HepG2 (cell line): ENCODE measurements around the gene KCNE2. TPM values are rescaled to one million over a fixed set of nuclear protein-coding genes. Genes with fewer than 3 reads are reported as not detected.

Experiments used
- ARHGAP35 ChIP-seq: sonication (generic); formaldehyde crosslinking; IDR thresholded peaks from 2 replicates; pipeline ENCODE4 v1.9.0; 2022; ENCODE audit warnings: mild to moderate bottlenecking, inconsistent platforms, moderate library complexity, missing genetic modification reagents, borderline replicate concordance
- ARID4A ChIP-seq: sonication (generic); formaldehyde crosslinking; IDR thresholded peaks from 2 replicates; pipeline ENCODE4 v1.5.0; 2020; ENCODE audit warnings: mild to moderate bottlenecking, missing genetic modification reagents, borderline replicate concordance
- BRCA1 ChIP-seq: sonication (generic); formaldehyde crosslinking; IDR thresholded peaks from 2 replicates; pipeline ENCODE4 v1.4.0; 2020; ENCODE audit warnings: missing genetic modification reagents
- CC2D1A ChIP-seq: sonication (generic); formaldehyde crosslinking; IDR thresholded peaks from 2 replicates; pipeline ENCODE4 v1.8.1; 2023; ENCODE audit warnings: mild to moderate bottlenecking, missing genetic modification reagents
- CTCF ChIP-seq: sonication (generic); formaldehyde crosslinking; IDR thresholded peaks from 2 replicates; pipeline ENCODE4 v1.5.0; 2020; ENCODE audit warnings: mild to moderate bottlenecking, missing genetic modification reagents, moderate library complexity
- DRAP1 ChIP-seq: IDR thresholded peaks from 2 replicates; pipeline ENCODE4 v1.6.1; 2016; ENCODE audit warnings: missing genetic modification reagents, missing compliant biosample characterization
- ELF3 ChIP-seq: IDR thresholded peaks from 2 replicates; pipeline ENCODE4 v1.6.1; 2016; ENCODE audit warnings: missing genetic modification reagents, missing compliant biosample characterization
- FIP1L1 ChIP-seq: fragments of 200-400 bp; formaldehyde crosslinking; IDR thresholded peaks from 2 replicates; pipeline ENCODE4 v1.6.1; 2018; ENCODE audit warnings: low read depth, mild to moderate bottlenecking, low read length, moderate library complexity, borderline replicate concordance; ENCODE audit not compliant: insufficient read depth
- FOXA3 ChIP-seq: IDR thresholded peaks from 2 replicates; pipeline ENCODE4 v1.6.1; 2016; ENCODE audit warnings: missing genetic modification reagents, missing compliant biosample characterization
- KMT2B ChIP-seq: IDR thresholded peaks from 2 replicates; pipeline ENCODE4 v1.6.1; 2016; ENCODE audit warnings: missing genetic modification reagents, missing compliant biosample characterization
- NCOA5 ChIP-seq: sonication (generic); formaldehyde crosslinking; IDR thresholded peaks from 2 replicates; pipeline ENCODE4 v1.4.0; 2020; ENCODE audit warnings: missing genetic modification reagents
- NFRKB ChIP-seq: fragments of 450-650 bp; IDR thresholded peaks from 2 replicates; pipeline ENCODE4 v1.6.1; 2017
- PRMT3 ChIP-seq: sonication (generic); formaldehyde crosslinking; IDR thresholded peaks from 2 replicates; pipeline ENCODE4 v1.8.1; 2022; ENCODE audit warnings: low read depth, mild to moderate bottlenecking, moderate library complexity, missing genetic modification reagents, borderline replicate concordance
- RAD51 ChIP-seq: fragments of 450-650 bp; IDR thresholded peaks from 2 replicates; pipeline ENCODE4 v1.6.1; 2016; ENCODE audit warnings: borderline replicate concordance
- TBX3 ChIP-seq: fragments of 450-650 bp; IDR thresholded peaks from 2 replicates; pipeline ENCODE4 v1.6.1; 2017; ENCODE audit warnings: antibody characterized with exemption, mild to moderate bottlenecking, inconsistent platforms, borderline replicate concordance
- TCF7 ChIP-seq: sonication (generic); IDR thresholded peaks from 2 replicates; pipeline ENCODE4 v1.6.1; 2016; ENCODE audit warnings: antibody characterized with exemption, low read depth
- ZBTB42 ChIP-seq: sonication (generic); formaldehyde crosslinking; IDR thresholded peaks from 2 replicates; pipeline ENCODE4 v1.5.0; 2020; ENCODE audit warnings: mild to moderate bottlenecking, missing genetic modification reagents
- ZC3H13 ChIP-seq: sonication (generic); formaldehyde crosslinking; IDR thresholded peaks from 2 replicates; pipeline ENCODE4 v1.8.1; 2023; ENCODE audit warnings: mild to moderate bottlenecking, missing genetic modification reagents, moderate library complexity
- ZFP36L1 ChIP-seq: sonication (generic); formaldehyde crosslinking; IDR thresholded peaks from 2 replicates; pipeline ENCODE4 v1.8.0; 2022; ENCODE audit warnings: mild to moderate bottlenecking, missing genetic modification reagents, moderate library complexity
- ZNF121 ChIP-seq: sonication (generic); formaldehyde crosslinking; IDR thresholded peaks from 2 replicates; pipeline ENCODE4 v1.5.0; 2020; ENCODE audit warnings: mild to moderate bottlenecking, missing genetic modification reagents
- ZNF224 ChIP-seq: sonication (generic); formaldehyde crosslinking; IDR thresholded peaks from 2 replicates; pipeline ENCODE4 v1.5.0; 2020; ENCODE audit warnings: mild to moderate bottlenecking, missing genetic modification reagents
- ZNF337 ChIP-seq: sonication (generic); formaldehyde crosslinking; IDR thresholded peaks from 2 replicates; pipeline ENCODE4 v1.5.1; 2020; ENCODE audit warnings: missing genetic modification reagents, low read depth, mild to moderate bottlenecking, borderline replicate concordance
- ZNF468 ChIP-seq: sonication (generic); formaldehyde crosslinking; IDR thresholded peaks from 2 replicates; pipeline ENCODE4 v1.8.0; 2022; ENCODE audit warnings: mild to moderate bottlenecking, moderate library complexity, missing genetic modification reagents
- ZNF597 ChIP-seq: sonication (generic); formaldehyde crosslinking; IDR thresholded peaks from 2 replicates; pipeline ENCODE4 v1.5.0; 2020; ENCODE audit warnings: missing genetic modification reagents
- ZNF776 ChIP-seq: sonication (generic); formaldehyde crosslinking; IDR thresholded peaks from 2 replicates; pipeline ENCODE4 v1.4.0; 2020; ENCODE audit warnings: mild to moderate bottlenecking, missing genetic modification reagents
- ZNF816 ChIP-seq: sonication (generic); formaldehyde crosslinking; IDR thresholded peaks from 2 replicates; pipeline ENCODE4 v1.8.0; 2022; ENCODE audit warnings: missing genetic modification reagents, mild to moderate bottlenecking, borderline replicate concordance
- polyA plus RNA-seq, 8 experiments: library from polyadenylated mRNA; depleted of rRNA in 3 of 8; stranded (reverse) in 7 of 8; unstranded in 1 of 8; fragments of >200 nt; fragmentation: Illumina TruSeq in 4 of 8; extraction: Trizol in 4 of 8; gene quantifications; 2 replicates each; pipeline versions ENCODE4 v1.2.1 to v1.2.3, GENCODE V29; 2011 to 2016; ENCODE audit warnings: low read depth in 4 of 8, missing spikeins in 1 of 8, mixed read lengths in 1 of 8; ENCODE audit not compliant: insufficient read depth in 1 of 8
- total RNA-seq, 5 experiments: library from RNA; depleted of rRNA; stranded (reverse); fragments of >200 nt; fragmentation: Illumina TruSeq; extraction: Trizol; gene quantifications; 2 replicates each; pipeline ENCODE4 v1.2.3, GENCODE V29; 2016; ENCODE audit warnings: low read depth in 1 of 5

Gene KCNE2
- total and polyA plus RNA-seq, 2 of the 13 experiments (the other 11 are each of a cell fraction or from before 2014, with no cell fraction given): not detected

DNA sequence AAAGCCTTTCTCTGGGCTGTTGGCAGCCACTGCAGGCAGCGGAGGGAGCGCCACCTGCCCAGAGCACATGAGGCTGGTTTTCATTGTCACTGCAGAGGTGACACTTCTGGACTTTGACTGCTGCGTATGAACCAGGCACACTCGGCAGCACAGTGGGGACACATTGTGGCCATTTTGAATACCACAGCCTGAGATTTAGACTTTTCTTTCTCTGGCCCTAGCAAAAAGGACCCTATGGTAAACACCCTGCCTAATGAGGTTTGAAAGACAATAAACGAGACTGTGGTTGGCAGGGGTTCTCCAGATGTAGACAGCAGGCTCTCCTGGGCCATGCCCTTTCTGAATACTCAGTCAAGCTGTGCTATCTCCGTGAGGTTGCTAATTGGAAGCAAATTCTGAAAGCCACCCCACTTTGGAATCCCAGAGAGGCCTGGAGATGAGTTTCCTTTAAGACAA lies 12.0 kb upstream of the KCNE2 start (continued):
- TF ChIP-seq CTCF (CRISPR knock-in tag) (peak; percentile 93), CC2D1A (no peak), ARHGAP35 (no peak), ZNF816 (CRISPR knock-in tag) (no peak), TBX3 (no peak; the same call in 1 of the 2 replicates), ZNF121 (CRISPR knock-in tag) (no peak), PRMT3 (no peak), ZNF597 (no peak), ZNF468 (no peak), BRCA1 (no peak), ARID4A (CRISPR knock-in tag) (no peak; the same call in 1 of the 2 replicates), RAD51 (no peak), ELF3 (CRISPR knock-in tag) (no peak), KMT2B (no peak), ZNF224 (CRISPR knock-in tag) (no peak), ZNF337 (CRISPR knock-in tag) (no peak), TCF7 (no peak), FOXA3 (CRISPR knock-in tag) (peak; percentile 56), ZBTB42 (CRISPR knock-in tag) (no peak), DRAP1 (0 out of 2 replicates have a peak, but pooled peaks have one; percentile 20), FIP1L1 (no peak), ZC3H13 (no peak), NFRKB (no peak), ZNF776 (no peak), NCOA5 (CRISPR knock-in tag) (no peak), ZFP36L1 (CRISPR knock-in tag) (no peak)
